ENCODE measurements around the gene MC1R.
"Not testable (repeated sequence)": the region's sequence is repeated elsewhere in the genome, so short reads cannot be mapped to it uniquely, and the experiment has no call there.

Gene MC1R

DNA sequence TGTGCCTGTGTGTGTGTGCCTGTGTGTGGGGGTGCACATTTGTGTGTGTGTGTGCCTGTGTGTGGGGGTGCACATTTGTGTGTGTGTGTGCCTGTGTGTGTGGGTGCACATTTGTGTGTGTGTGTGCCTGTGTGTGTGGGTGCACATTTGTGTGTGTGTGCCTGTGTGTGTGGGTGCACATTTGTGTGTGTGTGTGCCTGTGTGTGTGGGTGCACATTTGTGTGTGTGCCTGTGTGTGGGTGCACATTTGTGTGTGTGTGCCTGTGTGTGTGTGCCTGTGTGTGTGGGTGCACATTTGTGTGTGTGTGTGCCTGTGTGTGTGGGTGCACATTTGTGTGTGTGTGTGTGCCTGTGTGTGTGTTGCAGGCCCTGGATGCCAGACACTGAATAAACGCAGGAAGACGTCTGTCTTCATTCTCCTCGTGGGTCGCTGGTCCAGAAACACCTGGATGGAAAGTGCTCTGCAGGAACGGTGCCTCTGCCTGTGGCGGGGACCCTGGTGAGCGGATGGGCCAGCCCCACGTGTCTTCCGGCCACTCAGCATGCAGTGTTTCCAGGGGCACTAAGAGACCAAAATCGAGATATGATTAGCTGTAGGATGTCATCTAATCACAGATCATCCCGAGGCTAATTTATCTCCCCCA is 3.9 kb upstream of the MC1R start:
- DNase-seq, result not testable (repeated sequence)

GRCh38 chr16:89915303-89916232 is 3.1 kb upstream of the MC1R start:
- DNase-seq, result peak; percentile 43 to 62

DNA sequence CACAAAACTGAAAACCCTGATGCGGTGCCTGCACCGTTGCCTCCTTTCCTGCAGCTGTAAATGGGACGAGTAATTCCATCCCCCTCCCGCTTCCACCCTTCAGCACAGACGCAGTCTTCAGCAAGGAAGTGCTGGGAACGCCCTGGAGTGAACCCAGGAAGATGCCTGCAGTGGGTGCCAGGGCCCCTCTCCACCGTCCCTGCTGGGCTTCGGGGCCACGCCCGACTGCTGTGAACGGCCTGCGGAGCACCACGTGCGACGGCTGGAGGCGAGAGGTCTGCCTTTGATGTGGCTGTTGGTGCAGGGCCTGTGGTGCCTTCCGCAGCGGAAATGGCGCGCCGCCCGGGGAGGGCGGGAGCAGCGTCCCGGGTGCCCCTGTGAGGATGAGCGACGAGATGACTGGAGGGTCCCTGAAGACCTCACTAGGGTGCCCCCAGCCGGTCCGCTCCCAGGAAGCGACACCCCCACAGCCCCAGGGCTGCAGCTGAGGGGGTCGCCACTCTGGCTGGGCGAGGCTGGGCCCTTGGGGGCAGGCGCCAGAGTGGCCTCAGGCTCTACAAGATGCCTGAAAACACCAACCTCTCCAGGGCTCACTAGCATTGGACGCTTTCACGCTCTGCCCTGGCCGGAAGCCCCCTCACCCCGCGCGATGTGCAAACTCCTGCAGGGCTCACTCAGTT is 749 bp upstream of the MC1R start:
- DNase-seq, result peak; percentile 42 to 69

DNA sequence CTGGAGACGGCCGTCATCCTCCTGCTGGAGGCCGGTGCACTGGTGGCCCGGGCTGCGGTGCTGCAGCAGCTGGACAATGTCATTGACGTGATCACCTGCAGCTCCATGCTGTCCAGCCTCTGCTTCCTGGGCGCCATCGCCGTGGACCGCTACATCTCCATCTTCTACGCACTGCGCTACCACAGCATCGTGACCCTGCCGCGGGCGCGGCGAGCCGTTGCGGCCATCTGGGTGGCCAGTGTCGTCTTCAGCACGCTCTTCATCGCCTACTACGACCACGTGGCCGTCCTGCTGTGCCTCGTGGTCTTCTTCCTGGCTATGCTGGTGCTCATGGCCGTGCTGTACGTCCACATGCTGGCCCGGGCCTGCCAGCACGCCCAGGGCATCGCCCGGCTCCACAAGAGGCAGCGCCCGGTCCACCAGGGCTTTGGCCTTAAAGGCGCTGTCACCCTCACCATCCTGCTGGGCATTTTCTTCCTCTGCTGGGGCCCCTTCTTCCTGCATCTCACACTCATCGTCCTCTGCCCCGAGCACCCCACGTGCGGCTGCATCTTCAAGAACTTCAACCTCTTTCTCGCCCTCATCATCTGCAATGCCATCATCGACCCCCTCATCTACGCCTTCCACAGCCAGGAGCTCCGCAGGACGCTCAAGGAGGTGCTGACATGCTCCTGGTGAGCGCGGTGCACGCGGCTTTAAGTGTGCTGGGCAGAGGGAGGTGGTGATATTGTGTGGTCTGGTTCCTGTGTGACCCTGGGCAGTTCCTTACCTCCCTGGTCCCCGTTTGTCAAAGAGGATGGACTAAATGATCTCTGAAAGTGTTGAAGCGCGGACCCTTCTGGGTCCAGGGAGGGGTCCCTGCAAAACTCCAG is 1.1 kb downstream of the MC1R start:
- DNase-seq, result no peak

GRCh38 chr16:89920723-89921122 is 2.1 kb downstream of the MC1R start:
- no peak for DNase-seq

DNA sequence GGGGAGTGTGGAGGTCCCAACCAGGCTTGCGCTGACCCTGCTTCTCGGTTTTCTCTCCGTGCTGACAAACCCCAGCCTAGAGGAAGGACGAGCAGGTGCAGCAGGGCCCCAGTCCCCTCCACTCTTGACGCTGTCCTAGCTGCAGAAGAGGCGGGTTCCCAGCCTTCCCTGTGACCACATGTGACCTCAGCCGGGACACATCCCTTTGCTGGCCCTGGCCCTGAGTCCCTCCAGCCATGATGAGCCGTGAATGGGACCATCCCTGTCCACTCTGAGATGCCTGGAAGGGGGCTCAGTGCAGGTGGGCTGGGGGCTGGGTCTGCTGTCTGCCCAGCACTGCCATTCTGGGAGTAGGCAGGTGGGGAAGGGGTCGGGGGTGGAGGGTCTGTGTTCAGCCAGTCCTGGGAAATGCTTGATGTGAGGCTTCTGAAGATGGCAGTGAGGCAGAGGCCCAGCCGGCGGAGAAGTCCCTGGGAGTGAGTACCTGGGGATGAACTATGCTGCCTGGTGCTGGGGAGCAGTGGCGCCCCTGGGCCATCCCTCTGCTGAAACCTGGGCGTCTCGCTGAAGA is 2.6 kb downstream of the MC1R start:
- DNase-seq, result no peak

DNA sequence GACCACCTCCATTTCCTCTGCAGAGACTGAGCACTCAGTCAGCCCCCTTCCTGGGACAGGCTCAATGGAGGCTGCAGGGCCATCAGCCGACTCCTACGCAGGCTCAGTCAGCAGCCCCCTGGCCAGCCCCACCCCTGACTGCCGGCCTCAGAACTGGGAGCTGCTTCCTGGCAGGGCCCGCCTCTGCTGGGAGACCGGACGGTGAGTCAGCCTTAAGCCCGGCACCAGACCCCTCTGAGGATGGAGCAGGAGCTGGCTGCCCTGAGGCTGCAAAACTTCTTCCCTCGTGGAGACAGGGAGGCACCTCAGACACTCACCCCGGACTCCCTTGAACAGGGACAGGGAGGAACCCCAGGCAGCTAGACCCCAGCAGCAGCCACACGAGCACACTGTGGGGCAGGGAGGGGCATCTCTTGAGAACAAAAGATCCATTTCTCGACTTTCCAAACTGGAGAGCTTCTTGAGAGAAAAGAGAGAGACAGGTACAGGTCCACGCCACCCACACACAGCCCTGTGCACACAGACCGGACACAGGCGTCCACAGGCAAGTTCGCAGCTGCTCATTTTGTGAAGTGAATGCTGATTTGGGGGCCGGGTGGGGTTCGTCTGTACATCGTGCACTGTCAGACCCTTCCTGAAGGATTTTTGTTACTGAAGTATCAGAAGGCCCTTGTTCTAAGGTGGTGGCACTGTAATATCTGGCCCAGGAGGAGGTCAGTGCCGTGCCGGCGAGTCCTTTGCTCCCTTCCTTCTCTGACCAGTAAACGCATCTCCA is 3.2 kb downstream of the MC1R start:
- DNase-seq, result no peak

- peak; percentile 57 to 58 for DNase-seq
Measured at GRCh38 chr16:89922477-89922883, 3.8 kb downstream of the MC1R start.

DNA sequence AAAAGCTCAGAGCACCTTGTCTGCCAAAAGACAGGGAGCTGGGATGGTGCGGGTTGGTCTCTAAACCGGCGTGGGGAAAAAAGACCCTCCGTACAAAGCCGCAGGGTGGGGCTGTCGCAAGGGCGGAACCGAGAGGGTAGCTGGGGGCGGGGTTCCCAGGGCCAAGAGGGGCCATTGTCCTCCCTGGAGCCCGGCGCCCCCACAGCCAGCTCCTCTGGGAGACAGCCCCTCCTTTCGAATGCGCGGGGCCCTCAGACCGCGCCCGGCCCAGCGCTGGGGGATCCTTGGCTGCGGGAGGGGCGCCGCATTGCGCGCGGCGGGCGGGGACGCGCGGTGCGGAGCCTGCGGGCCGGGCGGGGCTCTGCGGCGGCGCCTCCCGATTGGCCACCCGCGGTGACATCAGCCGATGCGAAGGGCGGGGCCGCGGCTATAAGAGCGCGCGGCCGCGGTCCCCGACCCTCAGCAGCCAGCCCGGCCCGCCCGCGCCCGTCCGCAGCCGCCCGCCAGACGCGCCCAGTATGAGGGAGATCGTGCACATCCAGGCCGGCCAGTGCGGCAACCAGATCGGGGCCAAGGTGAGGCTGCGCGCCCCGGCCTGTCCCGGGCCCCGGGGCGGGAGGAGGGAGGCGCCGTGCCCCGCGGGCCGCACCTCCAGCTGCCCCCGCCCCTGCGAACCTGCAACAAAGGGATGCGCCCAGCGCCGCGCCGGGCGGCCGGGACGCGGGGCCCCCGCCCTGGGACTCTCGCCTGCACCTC is 4.4 kb downstream of the MC1R start, which contains the start of gene TUBB3:
Gene TUBB3, plus strand, starts transcription at position 459 of the 756 bp plus-strand sequence. Its CDS starts 60 bp downstream, at position 519.
- DNase-seq, result peak; percentile 84 to 85

GRCh38 chr16:89923640-89924296 is 5.1 kb downstream of the MC1R start:
- peak; percentile 53 to 64 for DNase-seq

DNA sequence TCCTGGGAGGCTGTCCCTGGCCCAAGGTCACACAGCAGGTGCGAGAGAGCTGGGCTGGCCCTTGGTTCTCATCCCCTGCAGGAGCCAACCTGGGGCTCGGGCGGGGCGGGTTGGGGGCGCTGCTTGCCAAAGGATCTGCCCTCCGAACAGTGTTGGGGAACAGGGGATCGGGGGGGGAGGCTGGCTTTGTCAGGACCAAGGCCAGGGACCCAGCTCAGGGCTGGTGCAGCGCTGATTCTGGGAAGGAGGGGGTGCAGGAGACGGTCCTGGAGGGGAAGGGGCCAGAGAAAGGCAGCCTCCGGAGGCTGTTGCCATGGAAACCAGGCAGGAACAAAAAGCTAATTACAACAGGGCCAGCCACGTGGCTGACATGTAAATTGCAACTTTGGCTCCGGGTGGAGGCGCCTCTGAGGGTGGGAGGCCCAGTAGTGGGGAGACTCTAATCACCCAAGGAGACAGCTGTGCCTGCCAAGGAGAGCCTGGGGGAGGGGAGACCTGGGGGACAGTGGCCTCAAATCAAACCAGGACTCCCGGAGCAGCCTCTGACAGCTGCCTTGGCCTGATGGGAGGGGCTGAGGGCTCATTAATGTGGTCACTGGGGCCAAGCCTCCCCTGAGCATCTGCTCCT is 5.7 kb downstream of the MC1R start:
- peak; percentile 95 for DNase-seq

DNA sequence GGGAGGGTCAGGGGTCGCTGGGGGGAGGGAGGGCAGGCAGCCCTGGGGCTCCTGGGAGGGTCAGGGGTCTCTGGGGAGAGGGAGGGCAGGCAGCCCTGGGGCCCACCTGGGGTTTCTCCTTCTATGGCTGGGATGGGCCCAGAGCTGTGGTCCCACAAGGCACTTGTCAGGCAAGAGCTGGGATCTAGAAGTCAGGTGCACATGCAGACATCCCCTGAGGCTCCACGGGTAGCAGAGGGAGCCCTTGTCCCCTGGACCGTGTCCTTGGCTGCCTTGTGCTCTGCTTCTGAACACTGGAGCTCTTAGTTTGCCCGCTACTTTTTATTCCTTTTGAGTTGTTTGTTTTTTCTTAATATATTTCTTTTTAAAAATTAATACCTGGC is 6.3 kb downstream of the MC1R start:
- peak; percentile 76 to 79 for DNase-seq

- peak; percentile 49 to 58 for DNase-seq
Measured at GRCh38 chr16:89925596-89926079, 7.0 kb downstream of the MC1R start.

- DNase-seq, result no peak
Measured at GRCh38 chr16:89931305-89931896, 12.7 kb downstream of the MC1R start.

DNA sequence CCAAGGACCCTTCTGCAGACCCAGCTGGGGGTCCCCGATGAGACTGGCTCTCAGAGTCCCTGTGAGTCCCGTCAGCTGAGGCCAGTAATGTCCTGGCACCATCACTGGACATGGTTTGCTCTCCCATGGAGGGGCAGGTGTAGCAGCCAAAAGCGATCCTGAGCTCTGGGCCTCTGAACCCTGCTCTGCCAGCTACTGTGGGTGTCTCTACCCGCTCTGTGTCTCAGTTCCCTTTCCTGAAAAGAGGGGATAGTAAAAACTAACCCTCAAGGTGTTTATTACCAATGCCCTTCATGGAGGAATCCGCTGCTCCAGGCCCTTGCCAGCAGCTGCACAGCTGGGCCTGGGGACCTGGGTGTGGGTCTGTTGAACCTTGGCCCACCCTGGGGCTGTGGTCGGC is 13.3 kb downstream of the MC1R start:
- no peak for DNase-seq

GRCh38 chr16:89934019-89934418 is 15.4 kb downstream of the MC1R start:
- not testable (repeated sequence) for DNase-seq

- no peak for DNase-seq
Measured at GRCh38 chr16:89934611-89935553, 16.2 kb downstream of the MC1R start.

DNA sequence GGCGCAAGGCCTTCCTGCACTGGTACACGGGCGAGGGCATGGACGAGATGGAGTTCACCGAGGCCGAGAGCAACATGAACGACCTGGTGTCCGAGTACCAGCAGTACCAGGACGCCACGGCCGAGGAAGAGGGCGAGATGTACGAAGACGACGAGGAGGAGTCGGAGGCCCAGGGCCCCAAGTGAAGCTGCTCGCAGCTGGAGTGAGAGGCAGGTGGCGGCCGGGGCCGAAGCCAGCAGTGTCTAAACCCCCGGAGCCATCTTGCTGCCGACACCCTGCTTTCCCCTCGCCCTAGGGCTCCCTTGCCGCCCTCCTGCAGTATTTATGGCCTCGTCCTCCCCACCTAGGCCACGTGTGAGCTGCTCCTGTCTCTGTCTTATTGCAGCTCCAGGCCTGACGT is 17.0 kb downstream of the MC1R start:
- not testable (repeated sequence) for DNase-seq
